Adrenal gland (tissue), 12 donors: ENCODE data around the gene OR2H2. TPM values are rescaled to one million over a fixed set of nuclear protein-coding genes. Genes with fewer than 3 reads are reported as not detected.

Experiments used
- DNase-seq, 7 donors: peaks; one replicate each; pipeline ENCODE4 v3.0.0-alpha.2; 2019 to 2020
- H3K27ac ChIP-seq, 5 donors: fragments of 200-600 bp; sonication (generic) in 4 of 5; 1 replicate in 3 of 5; 2 replicates in 2 of 5; pipeline versions ENCODE4 v1.5.1 to v1.8.0; 2016 to 2020; ENCODE audit warnings: mild to moderate bottlenecking in 1 of 5
- H3K27me3 ChIP-seq: fragments of 200-600 bp; 2 replicates; pipeline ENCODE4 v1.8.0; 2021
- H3K36me3 ChIP-seq, 2 donors: fragments of 200-600 bp; replicated peaks in 1 of 2; 1 replicate in 1 of 2; 2 replicates in 1 of 2; pipeline versions ENCODE4 v1.5.1 to v1.8.0; 2018 to 2022
- H3K4me1 ChIP-seq, 2 donors: fragments of 200-600 bp; replicated peaks in 1 of 2; 1 replicate in 1 of 2; 2 replicates in 1 of 2; pipeline versions ENCODE4 v1.5.1 to v1.8.0; 2018 to 2021
- H3K4me3 ChIP-seq, 4 donors: fragments of 200-600 bp; sonication (generic) in 3 of 4; one replicate each; pipeline ENCODE4 v1.5.1; 2016 to 2018
- H3K9me3 ChIP-seq, 3 donors: fragments of 200-600 bp; sonication (generic) in 1 of 3; replicated peaks in 1 of 3; 1 replicate in 2 of 3; 2 replicates in 1 of 3; pipeline versions ENCODE4 v1.5.1 to v1.8.0; 2016 to 2021
- POLR2A ChIP-seq, 2 donors: fragments of 450-650 bp; IDR thresholded peaks; one replicate each; pipeline ENCODE4 v1.6.1; 2017; ENCODE audit warnings: antibody characterized with exemption in 2 of 2, mild to moderate bottlenecking in 2 of 2, moderate library complexity in 1 of 2
- WGBS, 4 donors: extraction: QIAGEN DNeasy Blood & Tissue Kit in 2 of 4; methylation state at CpG; one replicate each; pipeline versions ENCODE4 v1.1.5 to v1.1.7; 2013 to 2017; 5-methylcytosine and 5-hydroxymethylcytosine counted together
- intact Hi-C, 2 donors: fragments of 100-400 bp; cut with DNase I; formaldehyde crosslinking; loops; one replicate each; pipeline versions ENCODE4 v1.14.1 to v1.15.0; 2022 to 2023
- polyA plus RNA-seq, 3 donors: library from polyadenylated mRNA; stranded (reverse); fragments of 200-250 nt in 2 of 3; fragments of 350-450 nt in 1 of 3; fragmentation: Illumina TruSeq in 1 of 3; extraction: RNeasy Lipid Tissue Mini Kit (QIAGEN cat#74804) in 1 of 3; gene quantifications; one replicate each; pipeline ENCODE4 v1.2.3, GENCODE V29; 2013 to 2014
- total RNA-seq, 9 donors: library from RNA; depleted of rRNA in 4 of 9; stranded (reverse); fragments of >200 nt in 4 of 9; fragments of 120-200 nt in 1 of 9; fragmentation: NEBNext Ultra II Directional in 1 of 9; extraction: Animal tissue kit (Norgen Biotek cat#: 25700) in 1 of 9; gene quantifications; one replicate each; pipeline versions ENCODE4 v1.1.0 to v1.2.4, GENCODE V29; 2013 to 2023
- TF ChIP-seq, protein P1 (sequence below), 6 experiments: fragments of 450-650 bp in 4 of 6; fragments of 200-600 bp in 2 of 6; sonication (generic) in 1 of 6; IDR thresholded peaks; 1 replicate in 5 of 6; 2 replicates in 1 of 6; pipeline versions ENCODE4 v1.5.1 to v1.8.0; 2016 to 2021; ENCODE audit warnings: antibody characterized with exemption in 6 of 6, mild to moderate bottlenecking in 2 of 6, moderate library complexity in 1 of 6
- donor health status: healthy with polysubstance abuse.
- donor health status: Bipolar disorder and iron deficiency.
- donor health status: DM: yes; HTN: yes; CAD: no.
- donor health status: DM: no; HTN: no; CAD: no.
- donor health status: DM: no; HTN: no; CAD: no.
- donor health status: DM: yes; HTN: yes; CAD: no.

OR2H2 gene
- total and polyA plus RNA-seq, 12 donors: not detected

DNA sequence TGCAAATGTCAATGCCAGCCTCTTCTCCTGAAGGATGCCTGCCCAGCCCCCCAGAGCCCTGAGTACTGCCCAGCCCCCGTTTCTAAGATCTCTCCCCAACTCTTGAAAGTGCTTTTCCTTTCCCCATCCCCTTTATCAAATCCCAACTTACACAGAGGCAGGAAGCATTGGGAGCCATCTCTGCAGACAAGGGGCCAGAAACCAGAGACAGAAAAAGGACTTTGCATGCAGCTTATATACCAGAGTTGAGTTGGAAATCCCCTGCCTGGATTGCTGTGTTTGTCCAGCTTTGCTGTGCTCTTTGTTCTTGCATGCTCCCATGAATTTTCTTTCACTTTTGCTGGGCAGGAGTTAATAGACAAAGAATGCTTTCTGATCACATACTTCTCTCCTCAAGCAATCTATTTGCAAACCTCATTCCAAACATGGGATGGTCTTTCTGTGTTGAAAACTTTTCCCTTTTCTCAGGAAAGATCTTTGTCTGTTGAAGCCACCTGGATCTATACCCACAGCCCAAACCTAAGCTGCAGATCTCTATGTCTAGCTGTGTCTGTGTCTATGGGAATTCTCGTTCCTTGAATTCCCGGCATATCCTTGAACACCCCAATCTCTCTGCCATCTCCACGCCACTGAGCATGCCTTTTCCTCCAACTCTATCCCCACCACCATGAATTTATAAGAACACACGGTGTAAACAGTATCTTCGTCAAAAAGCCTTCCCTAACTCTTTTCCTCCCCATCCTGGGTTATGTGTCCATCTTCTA is 25.2 kb upstream of the OR2H2 start, which contains the start of gene UBD:
UBD (minus strand) TSS at position 209 of the 764 bp plus-strand sequence; CDS start at position 178, 31 bp downstream.
- TF ChIP-seq, protein P1, sequence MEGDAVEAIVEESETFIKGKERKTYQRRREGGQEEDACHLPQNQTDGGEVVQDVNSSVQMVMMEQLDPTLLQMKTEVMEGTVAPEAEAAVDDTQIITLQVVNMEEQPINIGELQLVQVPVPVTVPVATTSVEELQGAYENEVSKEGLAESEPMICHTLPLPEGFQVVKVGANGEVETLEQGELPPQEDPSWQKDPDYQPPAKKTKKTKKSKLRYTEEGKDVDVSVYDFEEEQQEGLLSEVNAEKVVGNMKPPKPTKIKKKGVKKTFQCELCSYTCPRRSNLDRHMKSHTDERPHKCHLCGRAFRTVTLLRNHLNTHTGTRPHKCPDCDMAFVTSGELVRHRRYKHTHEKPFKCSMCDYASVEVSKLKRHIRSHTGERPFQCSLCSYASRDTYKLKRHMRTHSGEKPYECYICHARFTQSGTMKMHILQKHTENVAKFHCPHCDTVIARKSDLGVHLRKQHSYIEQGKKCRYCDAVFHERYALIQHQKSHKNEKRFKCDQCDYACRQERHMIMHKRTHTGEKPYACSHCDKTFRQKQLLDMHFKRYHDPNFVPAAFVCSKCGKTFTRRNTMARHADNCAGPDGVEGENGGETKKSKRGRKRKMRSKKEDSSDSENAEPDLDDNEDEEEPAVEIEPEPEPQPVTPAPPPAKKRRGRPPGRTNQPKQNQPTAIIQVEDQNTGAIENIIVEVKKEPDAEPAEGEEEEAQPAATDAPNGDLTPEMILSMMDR (IDR thresholded peaks at IDR 0.05): no peak
- TF ChIP-seq POLR2A (IDR thresholded peaks at IDR 0.05): no peak
- H3K27me3 ChIP-seq: peaks cover 24% of the 10 kb centered on the region
- DNase-seq: no peak
- intact Hi-C loops: no loop called here
- H3K36me3 ChIP-seq: no peaks in the 10 kb centered on the region
- H3K4me1 ChIP-seq: no peaks in the 10 kb centered on the region
- 64 to 71% (median 69%) methylated on average over 6 of the region's 6 CpGs for WGBS, 4 donors
- no peak within 1 kb of the TSS for H3K27ac ChIP-seq
- no peaks in the 10 kb centered on the region for H3K9me3 ChIP-seq
- no peak within 1 kb of the TSS for H3K4me3 ChIP-seq

DNA sequence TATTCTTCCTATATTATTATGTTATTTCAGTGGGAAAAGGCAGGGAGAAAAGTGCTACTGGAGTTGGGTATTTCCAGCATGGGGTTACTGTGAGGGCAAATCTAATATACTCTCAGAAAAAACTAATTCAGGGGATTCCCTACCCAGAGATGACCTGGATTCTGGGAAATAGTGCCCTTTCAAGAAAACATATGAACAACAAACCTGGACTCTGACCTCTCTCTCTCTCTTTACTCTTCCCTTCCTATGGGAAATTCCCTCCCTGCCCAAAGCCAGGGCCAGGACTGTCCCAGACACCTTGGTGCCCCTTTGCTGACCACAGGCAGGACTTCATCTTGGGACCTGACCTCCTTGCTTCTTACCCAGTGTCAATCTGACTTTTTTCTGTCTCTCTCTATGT is 23.8 kb upstream of the OR2H2 start:
- no peak for DNase-seq
- H3K27ac ChIP-seq: no peak overlapping the region
- no peaks in the 10 kb centered on the region for H3K9me3 ChIP-seq
- peaks cover 20% of the 10 kb centered on the region for H3K27me3 ChIP-seq
- intact Hi-C loops: no loop called here
- no peaks in the 10 kb centered on the region for H3K4me1 ChIP-seq
- no peaks in the 10 kb centered on the region for H3K36me3 ChIP-seq
- no peak overlapping the region for H3K4me3 ChIP-seq
- TF ChIP-seq, protein P1 (IDR thresholded peaks at IDR 0.05): no peak
- TF ChIP-seq POLR2A (IDR thresholded peaks at IDR 0.05): no peak

DNA sequence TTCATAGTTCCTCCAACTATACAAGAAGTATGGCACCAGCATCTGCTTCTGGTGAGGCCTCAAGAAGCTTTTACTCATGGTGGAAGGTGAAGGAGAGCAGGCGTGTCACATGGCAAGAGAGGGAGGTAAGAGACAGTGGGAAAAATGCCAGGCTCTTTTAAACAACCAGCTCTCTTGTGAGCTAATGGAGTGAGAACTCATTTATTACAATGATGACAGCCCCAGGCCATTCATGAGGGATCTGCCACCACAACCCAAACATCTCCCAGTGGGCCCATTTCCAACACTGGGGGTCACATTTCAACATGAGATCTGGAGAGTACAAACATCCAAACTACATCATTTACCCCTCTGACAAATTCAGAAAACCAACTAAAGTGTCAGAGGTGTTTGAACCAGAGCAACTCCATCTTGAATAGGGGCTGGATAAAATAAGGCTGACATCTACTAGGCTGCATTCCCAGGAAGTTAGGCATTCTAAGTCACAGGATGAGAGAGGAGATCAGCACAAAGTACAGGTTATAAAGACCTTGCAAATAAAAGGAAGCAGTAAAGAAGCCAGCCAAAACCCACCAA is 23.2 kb upstream of the OR2H2 start:
- H3K9me3 ChIP-seq: no peaks in the 10 kb centered on the region
- H3K27me3 ChIP-seq: peaks cover 15% of the 10 kb centered on the region

DNA sequence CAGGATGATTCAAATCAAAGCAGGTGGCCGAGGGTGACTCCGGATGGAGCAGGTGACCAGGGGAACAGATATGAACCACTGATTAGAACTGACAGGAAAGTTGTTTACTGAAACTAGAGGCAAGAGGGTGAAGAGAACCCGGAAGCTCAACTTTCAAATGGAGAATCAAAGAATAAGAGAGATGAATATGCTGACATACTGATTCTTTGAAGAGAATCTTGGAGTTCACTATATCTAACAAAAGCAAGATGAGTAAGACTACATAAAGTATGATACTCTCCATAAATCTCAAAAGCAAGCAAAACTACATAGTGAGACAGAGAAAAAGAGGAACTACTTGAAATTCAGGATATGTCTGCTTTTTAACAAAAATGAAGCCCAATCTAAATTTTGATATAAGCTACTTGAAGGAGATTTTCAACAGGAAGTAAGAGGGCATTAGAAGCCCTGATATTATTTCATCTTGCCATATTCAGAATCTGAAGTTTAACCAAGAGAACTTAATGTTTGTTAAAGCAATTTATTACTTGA is 21.4 kb upstream of the OR2H2 start:
- no peak overlapping the region for H3K27ac ChIP-seq
- H3K36me3 ChIP-seq: no peaks in the 10 kb centered on the region
- no peak overlapping the region for H3K4me3 ChIP-seq
- H3K9me3 ChIP-seq: no peaks in the 10 kb centered on the region
- H3K4me1 ChIP-seq: no peaks in the 10 kb centered on the region
- WGBS, 4 donors: 48 to 74% (median 66%) methylated on average over 3 of the region's 3 CpGs
- no peak for DNase-seq
- peaks cover 15% of the 10 kb centered on the region for H3K27me3 ChIP-seq
- intact Hi-C loops: no loop called here
- TF ChIP-seq, protein P1 (IDR thresholded peaks at IDR 0.05): no peak
- no peak for TF ChIP-seq POLR2A (IDR thresholded peaks at IDR 0.05)

More for the DNA sequence above, 23.2 kb upstream of the OR2H2 start:
- no peak overlapping the region for H3K4me3 ChIP-seq
- intact Hi-C loops: no loop called here
- no peaks in the 10 kb centered on the region for H3K36me3 ChIP-seq
- WGBS, 4 donors: 56 to 82% (median 79%) methylated on average over 1 of the region's 1 CpG
- no peaks in the 10 kb centered on the region for H3K4me1 ChIP-seq
- H3K27ac ChIP-seq: no peak overlapping the region
- TF ChIP-seq, protein P1 (IDR thresholded peaks at IDR 0.05): no peak
- no peak for TF ChIP-seq POLR2A (IDR thresholded peaks at IDR 0.05)
- DNase-seq: no peak
